Adrenal gland (tissue), 5 donors: ENCODE measurements around the gene FMNL2.

Experiments
- POLR2A ChIP-seq, 2 donors: fragments of 450-650 bp; IDR thresholded peaks; one replicate each; pipeline ENCODE4 v1.6.1; 2017; ENCODE audit warnings: antibody characterized with exemption in 2 of 2, mild to moderate bottlenecking in 2 of 2, moderate library complexity in 1 of 2
- TF ChIP-seq, protein P1 (sequence below), 6 experiments: fragments of 450-650 bp in 4 of 6; fragments of 200-600 bp in 2 of 6; sonication (generic) in 1 of 6; IDR thresholded peaks; 1 replicate in 5 of 6; 2 replicates in 1 of 6; pipeline versions ENCODE4 v1.5.1 to v1.8.0; 2016 to 2021; ENCODE audit warnings: antibody characterized with exemption in 6 of 6, mild to moderate bottlenecking in 2 of 6, moderate library complexity in 1 of 6
- donor health status: DM: no; HTN: no; CAD: no.

DNA sequence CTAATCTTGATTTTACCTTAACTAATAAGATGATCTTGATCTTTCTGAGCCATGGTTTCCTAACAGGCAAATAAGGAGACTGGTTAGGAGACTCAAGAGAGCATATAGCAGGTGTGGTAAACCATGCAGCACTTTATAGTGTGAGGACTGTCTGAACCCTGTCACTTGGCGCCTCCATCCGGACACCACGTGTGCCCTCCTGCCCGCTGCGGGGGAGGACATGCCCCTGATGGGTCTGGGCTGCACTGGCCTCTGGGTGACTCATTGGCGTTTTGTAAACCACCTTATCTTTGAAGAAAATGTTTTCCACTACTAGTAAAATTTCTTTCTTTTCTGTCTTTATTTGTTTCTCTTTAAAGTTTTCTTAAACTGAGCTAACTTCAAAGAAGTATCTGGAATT lies 131.1 kb downstream of the FMNL2 start:
- TF ChIP-seq, protein P1, sequence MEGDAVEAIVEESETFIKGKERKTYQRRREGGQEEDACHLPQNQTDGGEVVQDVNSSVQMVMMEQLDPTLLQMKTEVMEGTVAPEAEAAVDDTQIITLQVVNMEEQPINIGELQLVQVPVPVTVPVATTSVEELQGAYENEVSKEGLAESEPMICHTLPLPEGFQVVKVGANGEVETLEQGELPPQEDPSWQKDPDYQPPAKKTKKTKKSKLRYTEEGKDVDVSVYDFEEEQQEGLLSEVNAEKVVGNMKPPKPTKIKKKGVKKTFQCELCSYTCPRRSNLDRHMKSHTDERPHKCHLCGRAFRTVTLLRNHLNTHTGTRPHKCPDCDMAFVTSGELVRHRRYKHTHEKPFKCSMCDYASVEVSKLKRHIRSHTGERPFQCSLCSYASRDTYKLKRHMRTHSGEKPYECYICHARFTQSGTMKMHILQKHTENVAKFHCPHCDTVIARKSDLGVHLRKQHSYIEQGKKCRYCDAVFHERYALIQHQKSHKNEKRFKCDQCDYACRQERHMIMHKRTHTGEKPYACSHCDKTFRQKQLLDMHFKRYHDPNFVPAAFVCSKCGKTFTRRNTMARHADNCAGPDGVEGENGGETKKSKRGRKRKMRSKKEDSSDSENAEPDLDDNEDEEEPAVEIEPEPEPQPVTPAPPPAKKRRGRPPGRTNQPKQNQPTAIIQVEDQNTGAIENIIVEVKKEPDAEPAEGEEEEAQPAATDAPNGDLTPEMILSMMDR (IDR thresholded peaks at IDR 0.05) = peak in 1 of 6 experiments; percentile 23
- TF ChIP-seq POLR2A (IDR thresholded peaks at IDR 0.05) = no peak
